ENCODE results near the gene CBLL1.

GRCh38 chr7:107799647-107800264 lies 55.8 kb downstream of the CBLL1 start:
- TF ChIP-seq EZH2 (IDR thresholded peaks at IDR 0.05; ENCODE audit: low read depth, unreplicated experiment) (no peak), CREB1 (CRISPR knock-in tag; IDR thresholded peaks at IDR 0.05; ENCODE audit: low read depth) (no peak), REST (IDR thresholded peaks at IDR 0.05; ENCODE audit: unreplicated experiment) (no peak), CTCF (conservative IDR thresholded peaks at IDR 0.05; ENCODE audit: low read depth in 2 of 2) (no peak), EZH2phosphoT487 (IDR thresholded peaks at IDR 0.05; ENCODE audit: unreplicated experiment) (no peak), POLR2AphosphoS5 (IDR thresholded peaks at IDR 0.05; ENCODE audit: low read depth) (no peak), JUNB (IDR thresholded peaks at IDR 0.05; ENCODE audit: unreplicated experiment) (no peak), STAT1 (IDR thresholded peaks at IDR 0.05; ENCODE audit: unreplicated experiment) (no peak), ETS1 (IDR thresholded peaks at IDR 0.05) (no peak), NANOG (IDR thresholded peaks at IDR 0.05; ENCODE audit: borderline replicate concordance) (no peak), ZNF331 (CRISPR knock-in tag; IDR thresholded peaks at IDR 0.05; ENCODE audit: low read depth) (no peak), ZNF462 (CRISPR knock-in tag; IDR thresholded peaks at IDR 0.05) (no peak), ZNF114 (CRISPR knock-in tag; IDR thresholded peaks at IDR 0.05) (no peak)

All from GM23338 (cell line).